IMR-90 (cell line): Measurements from ENCODE around the gene HOXB6. TPM values are rescaled to one million over a fixed set of nuclear protein-coding genes. Genes with fewer than 3 reads are reported as not detected.

Experiments
- ATAC-seq: fragments of 200-7000 bp; cut with Tn5 transposase; 2 replicates; pipeline ENCODE4 v1.9.1; 2020; ENCODE audit warnings: low read depth, mild to moderate bottlenecking, moderate library complexity
- BruUV-seq: library from RNA; stranded (reverse); fragments of 400-500 nt; replicated peaks from 2 replicates; lab custom pipeline; 2021; lab: Mats Ljungman, UMichigan
- CTCF ChIA-PET: fragments of 300-600 bp; formaldehyde crosslinking; extraction: SDS; loops from one replicate; lab custom pipeline; 2021; ENCODE audit warnings: antibody characterized with exemption; lab: Yijun Ruan, JAX
- POLR2A ChIA-PET: fragments of 300-600 bp; sonication (Branson Sonifier 250); formaldehyde crosslinking; loops from one replicate; lab custom pipeline; 2022; ENCODE audit warnings: antibody characterized with exemption; ENCODE audit not compliant: unreplicated experiment; lab: Charles Lee
- DNase-seq: peaks from one replicate; pipeline ENCODE4 v3.0.0; 2013
- H2AFZ ChIP-seq: replicated peaks from 2 replicates; pipeline ENCODE3; 2013; ENCODE audit warnings: low read length, mild to moderate bottlenecking; ENCODE audit not compliant: poor library complexity
- H2AK5ac ChIP-seq: 2 replicates; pipeline ENCODE4 v1.6.1; 2013; ENCODE audit warnings: low read depth, low read length, inconsistent platforms
- H2AK9ac ChIP-seq: replicated peaks from 2 replicates; pipeline ENCODE3; 2013; ENCODE audit warnings: mild to moderate bottlenecking, low read depth, low read length, moderate library complexity; ENCODE audit not compliant: poor library complexity
- H2BK120ac ChIP-seq: 2 replicates; pipeline ENCODE4 v1.6.1; 2013; ENCODE audit warnings: low read depth, low read length, inconsistent platforms
- H2BK15ac ChIP-seq: 3 replicates; pipeline ENCODE4 v1.6.1; 2013; ENCODE audit warnings: low read depth, low read length, inconsistent platforms
- H2BK20ac ChIP-seq: 2 replicates; pipeline ENCODE4 v1.6.1; 2013; ENCODE audit warnings: low read depth, mild to moderate bottlenecking, inconsistent platforms, low read length, moderate library complexity
- H2BK5ac ChIP-seq: 2 replicates; pipeline ENCODE4 v1.6.1; 2013; ENCODE audit warnings: mild to moderate bottlenecking, low read depth, low read length, inconsistent platforms; ENCODE audit not compliant: poor library complexity, severe bottlenecking
- H3K14ac ChIP-seq: replicated peaks from 2 replicates; pipeline ENCODE4 v1.6.1; 2013; ENCODE audit warnings: low read depth, low read length, inconsistent platforms
- H3K18ac ChIP-seq: 2 replicates; pipeline ENCODE4 v1.6.1; 2013; ENCODE audit warnings: low read depth, low read length, control low read depth
- H3K23ac ChIP-seq: 2 replicates; pipeline ENCODE4 v1.6.1; 2013; ENCODE audit warnings: low read depth, low read length, inconsistent platforms
- H3K27ac ChIP-seq: 2 replicates; pipeline ENCODE4 v1.5.1; 2013; ENCODE audit warnings: mild to moderate bottlenecking, control low read depth, low read length; ENCODE audit not compliant: insufficient read depth
- H3K27me3 ChIP-seq: 2 replicates; pipeline ENCODE4 v1.6.1; 2013; ENCODE audit warnings: low read length; ENCODE audit not compliant: control insufficient read depth, insufficient read depth
- H3K36me3 ChIP-seq: 2 replicates; pipeline ENCODE4 v1.6.1; 2013; ENCODE audit warnings: low read length, mixed read lengths; ENCODE audit not compliant: control insufficient read depth, insufficient read depth
- H3K4ac ChIP-seq: 2 replicates; pipeline ENCODE4 v1.6.1; 2013; ENCODE audit warnings: low read depth, low read length, inconsistent platforms
- H3K4me1 ChIP-seq: 2 replicates; pipeline ENCODE4 v1.6.1; 2013; ENCODE audit warnings: low read length, mixed read lengths; ENCODE audit not compliant: control insufficient read depth, insufficient read depth
- H3K4me2 ChIP-seq: 2 replicates; pipeline ENCODE4 v1.6.1; 2013; ENCODE audit warnings: low read depth, mild to moderate bottlenecking, control low read depth, low read length, moderate library complexity
- H3K4me3 ChIP-seq: 2 replicates; pipeline ENCODE4 v1.5.1; 2013; ENCODE audit warnings: low read depth, mild to moderate bottlenecking, control low read depth, low read length, moderate library complexity; ENCODE audit not compliant: insufficient read depth
- H3K56ac ChIP-seq: 2 replicates; pipeline ENCODE4 v1.6.1; 2013; ENCODE audit warnings: low read length, inconsistent platforms; ENCODE audit not compliant: insufficient read depth; ENCODE audit errors: extremely low read depth
- H3K79me1 ChIP-seq, 2 experiments: 2 replicates each; pipeline ENCODE4 v1.6.1; 2013; ENCODE audit warnings: low read length in 2 of 2, inconsistent platforms in 1 of 2, low read depth in 1 of 2
- H3K9ac ChIP-seq: 2 replicates; pipeline ENCODE4 v1.6.1; 2013; ENCODE audit warnings: low read depth, low read length, control low read depth
- H3K9me1 ChIP-seq: 2 replicates; pipeline ENCODE4 v1.6.1; 2013; ENCODE audit warnings: low read length, inconsistent platforms; ENCODE audit not compliant: insufficient read depth
- H3K9me3 ChIP-seq: 2 replicates; pipeline ENCODE4 v1.6.1; 2013; ENCODE audit warnings: low read length; ENCODE audit not compliant: control insufficient read depth, insufficient read depth
- H4K20me1 ChIP-seq: 2 replicates; pipeline ENCODE4 v1.6.1; 2013; ENCODE audit warnings: low read length, inconsistent platforms; ENCODE audit not compliant: insufficient read depth
- H4K5ac ChIP-seq: 2 replicates; pipeline ENCODE4 v1.6.1; 2013; ENCODE audit warnings: mild to moderate bottlenecking, low read depth, low read length, control low read depth
- H4K8ac ChIP-seq, 2 experiments: 2 replicates each; pipeline ENCODE4 v1.6.1; 2013; ENCODE audit warnings: low read depth in 2 of 2, low read length in 2 of 2, control low read depth in 1 of 2, inconsistent platforms in 1 of 2
- H4K91ac ChIP-seq: 2 replicates; pipeline ENCODE4 v1.6.1; 2013; ENCODE audit warnings: low read depth, low read length, inconsistent platforms; ENCODE audit not compliant: insufficient read depth
- BHLHE40 ChIP-seq: fragments of 150-350 bp; IDR thresholded peaks from 2 replicates; pipeline ENCODE4 v1.6.1; 2016; ENCODE audit warnings: mild to moderate bottlenecking, low read depth, low read length
- CEBPB ChIP-seq: IDR thresholded peaks from 2 replicates; pipeline ENCODE4 v1.6.1; 2012; ENCODE audit warnings: low read depth, low read length, improper control_type of control experiment
- CHD1 ChIP-seq: IDR thresholded peaks from 2 replicates; pipeline ENCODE4 v1.6.1; 2012; ENCODE audit warnings: low read depth, low read length, improper control_type of control experiment
- FOS ChIP-seq: fragments of 150-350 bp; IDR thresholded peaks from 2 replicates; pipeline ENCODE4 v1.6.1; 2016; ENCODE audit warnings: low read depth, low read length
- MAFK ChIP-seq: IDR thresholded peaks from 2 replicates; pipeline ENCODE4 v1.6.1; 2012; ENCODE audit warnings: low read depth, low read length, improper control_type of control experiment
- MAZ ChIP-seq: IDR thresholded peaks from 2 replicates; pipeline ENCODE4 v1.6.1; 2012; ENCODE audit warnings: low read depth, mild to moderate bottlenecking, low read length, improper control_type of control experiment, moderate library complexity, borderline replicate concordance
- MXI1 ChIP-seq: IDR thresholded peaks from 2 replicates; pipeline ENCODE4 v1.6.1; 2012; ENCODE audit warnings: low read depth, mild to moderate bottlenecking, low read length, moderate library complexity, borderline replicate concordance
- NFE2L2 ChIP-seq: fragments of 150-350 bp; IDR thresholded peaks from 2 replicates; pipeline ENCODE4 v1.6.1; 2016; ENCODE audit warnings: low read depth, mild to moderate bottlenecking, low read length
- POLR2A ChIP-seq: IDR thresholded peaks from 2 replicates; pipeline ENCODE4 v1.6.1; 2012; ENCODE audit warnings: mild to moderate bottlenecking, low read depth, low read length
- RAD21 ChIP-seq: IDR thresholded peaks from 2 replicates; pipeline ENCODE4 v1.6.1; 2012; ENCODE audit warnings: low read length, improper control_type of control experiment
- RCOR1 ChIP-seq: IDR thresholded peaks from 2 replicates; pipeline ENCODE4 v1.6.1; 2012; ENCODE audit warnings: mild to moderate bottlenecking, low read length, improper control_type of control experiment; ENCODE audit not compliant: insufficient replicate concordance
- RFX5 ChIP-seq: IDR thresholded peaks from 2 replicates; pipeline ENCODE4 v1.8.0; 2012; ENCODE audit warnings: low read depth, mild to moderate bottlenecking, low read length, moderate library complexity
- SMC3 ChIP-seq: fragments of 150-350 bp; IDR thresholded peaks from 2 replicates; pipeline ENCODE4 v1.6.1; 2016; ENCODE audit warnings: low read depth, mild to moderate bottlenecking, antibody characterized with exemption, low read length, moderate library complexity
- WGBS, 2 experiments: methylation state at CpG; one replicate each; pipeline versions ENCODE4 v1.1.5 to v1.1.7; 2013; ENCODE audit warnings: missing lambda C conversion rate in 2 of 2; ENCODE audit not compliant: insufficient read length in 1 of 2; ENCODE audit errors: extremely low coverage in 2 of 2; 5-methylcytosine and 5-hydroxymethylcytosine counted together
- dilution Hi-C: fragments of 300-500 bp; cut with HindIII; formaldehyde crosslinking; loops from one replicate; pipeline ENCODE4 v1.14.3; 2018; ENCODE audit warnings: low sequenced_read_pairs; ENCODE audit not compliant: unreplicated experiment
- in situ Hi-C: fragments of 300-500 bp; cut with MboI; formaldehyde crosslinking; loops from 3 replicates; pipeline ENCODE4 v1.14.3; 2019; ENCODE audit warnings: low sequenced_read_pairs, inconsistent platforms, mixed read lengths
- intact Hi-C: fragments of 100-400 bp; cut with micrococcal nuclease; formaldehyde crosslinking; loops from 2 replicates; pipeline ENCODE4 v1.10.0; 2022
- polyA plus RNA-seq, 3 experiments: library from polyadenylated mRNA; depleted of rRNA; stranded (reverse); fragments of >200 nt; gene quantifications; 2 replicates each; pipeline ENCODE4 v1.2.3, GENCODE V29; 2012; ENCODE audit warnings: low replicate concordance in 1 of 3
- total RNA-seq: library from RNA; depleted of rRNA; stranded (reverse); fragments of >200 nt; gene quantifications from 2 replicates; pipeline ENCODE4 v1.2.3, GENCODE V29; 2012
- TF ChIP-seq, protein P1 (sequence below): conservative IDR thresholded peaks from 2 replicates; pipeline ENCODE4 v1.5.1; 2012; ENCODE audit warnings: mild to moderate bottlenecking, low read depth, low read length, improper control_type of control experiment
- TF ChIP-seq, protein P2 (sequence below): fragments of 150-350 bp; IDR thresholded peaks from 2 replicates; pipeline ENCODE4 v1.6.1; 2017; ENCODE audit warnings: mild to moderate bottlenecking, antibody characterized with exemption, low read length, low read depth

The HOXB6 gene
- total and polyA plus RNA-seq, 2 of the 4 experiments (the other 2 are of a cell fraction) = 11.1 to 42.2 TPM

DNA sequence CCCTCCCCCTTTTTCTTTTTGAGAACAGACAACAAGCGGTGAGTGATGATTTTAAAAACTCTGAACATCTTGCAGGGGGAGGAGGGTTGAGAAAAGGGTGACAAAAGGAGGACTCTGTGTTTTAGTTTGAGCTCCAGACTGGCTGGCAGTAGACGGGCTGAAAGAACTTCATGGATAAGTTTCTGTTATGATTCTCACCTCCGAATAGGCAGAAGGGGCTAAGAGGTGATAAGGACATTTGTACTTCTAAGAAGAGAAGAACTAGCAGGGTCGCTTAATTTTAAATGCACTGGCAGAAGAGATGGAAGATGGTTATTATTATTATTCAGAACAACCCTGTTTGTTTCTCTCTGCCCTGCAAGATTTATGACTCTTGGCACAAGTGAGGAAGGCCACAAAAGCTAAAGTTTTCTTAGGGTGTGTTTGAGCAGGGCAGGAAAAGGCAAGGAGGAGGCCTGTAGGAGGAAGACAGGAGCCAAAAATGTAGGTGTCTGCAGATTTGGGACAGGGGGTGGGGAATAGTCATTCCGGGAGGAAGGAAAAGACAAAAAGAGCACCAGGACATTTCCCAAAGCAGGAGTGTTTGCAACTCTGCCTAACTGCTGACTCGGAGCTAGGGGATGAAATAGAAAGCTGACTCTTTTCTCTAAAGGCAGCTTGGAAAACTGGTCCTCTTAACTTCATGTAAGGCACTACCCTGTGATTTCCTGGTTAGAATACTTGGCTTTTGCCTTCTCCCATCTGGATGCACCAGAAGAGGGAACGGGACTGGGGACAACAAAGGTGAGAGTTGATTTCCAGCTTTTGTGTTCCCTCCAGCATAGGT, 48.0 kb downstream of the HOXB6 start:
- H3K56ac ChIP-seq = peak overlapping the region; percentile 89
- H2AFZ ChIP-seq = no peak overlapping the region
- peak overlapping the region; percentile 95 for H3K9ac ChIP-seq
- H2BK120ac ChIP-seq = peak overlapping the region; percentile 94
- WGBS, 2 experiments = 7% methylated on average over 2 of the region's 7 CpGs; no CpG with 5 or more reads in 1 of the 2 experiments
- H3K4me2 ChIP-seq = peak overlapping the region; percentile 92
- H3K9me3 ChIP-seq = no peaks in the 10 kb centered on the region
- H3K27ac ChIP-seq = peak overlapping the region; percentile 93
- peak overlapping the region; percentile 98 for H3K4ac ChIP-seq
- DNase-seq = peak; percentile 57
- peak overlapping the region; percentile 99 for H3K23ac ChIP-seq
- peak overlapping the region; percentile 95 for H3K18ac ChIP-seq
- H4K8ac ChIP-seq = peak overlapping the region; percentile 62 to 86
- dilution Hi-C loops = no loop called here
- peak overlapping the region; percentile 98 for H3K14ac ChIP-seq
- no peaks in the 10 kb centered on the region for H3K27me3 ChIP-seq
- H2BK20ac ChIP-seq = peak overlapping the region; percentile 90
- peak overlapping the region; percentile 21 for H3K4me3 ChIP-seq
- H2AK9ac ChIP-seq = peak overlapping the region; percentile 74
- in situ Hi-C loops = no loop called here
- peaks cover 4% of the 10 kb centered on the region for H3K9me1 ChIP-seq
- ChIA-PET CTCF (interaction anchor here (0.6 to 0.9 kb wide), 4 partner anchors 33 to 576 kb away, joined by 3 to 4 read pairs (median 4); no protein-coding TSS in a partner anchor), POLR2A (interaction anchor here (0.6 to 1.7 kb wide), 8 partner anchors 10 to 37 kb away, joined by 3 to 25 read pairs (median 4); no protein-coding TSS in a partner anchor)
- no TSS peak for BruUV-seq
- H4K91ac ChIP-seq = peak overlapping the region; percentile 95
- ATAC-seq = no peak
- intact Hi-C loops = no loop called here
- H3K4me1 ChIP-seq = peaks cover 61% of the 10 kb centered on the region
- H4K5ac ChIP-seq = peak overlapping the region; percentile 89
- peaks cover 0 to 8% of the 10 kb centered on the region in 2 experiments; a peak in 2 of 4 replicates for H3K79me1 ChIP-seq
- H3K36me3 ChIP-seq = peaks cover 30% of the 10 kb centered on the region; the same call in 1 of the 2 replicates
- H2BK5ac ChIP-seq = peak overlapping the region; percentile 95
- peaks cover 13% of the 10 kb centered on the region for H4K20me1 ChIP-seq
- H2BK15ac ChIP-seq = peak overlapping the region; percentile 81; the same call in 1 of the 3 replicates
- peak overlapping the region; percentile 83 for H2AK5ac ChIP-seq
- TF ChIP-seq FOS = no peak
- TF ChIP-seq CHD1 = no peak
- TF ChIP-seq BHLHE40 = no peak
- no peak for TF ChIP-seq POLR2A
- no peak for TF ChIP-seq MAFK
- TF ChIP-seq RFX5 = no peak
- TF ChIP-seq, protein P1, sequence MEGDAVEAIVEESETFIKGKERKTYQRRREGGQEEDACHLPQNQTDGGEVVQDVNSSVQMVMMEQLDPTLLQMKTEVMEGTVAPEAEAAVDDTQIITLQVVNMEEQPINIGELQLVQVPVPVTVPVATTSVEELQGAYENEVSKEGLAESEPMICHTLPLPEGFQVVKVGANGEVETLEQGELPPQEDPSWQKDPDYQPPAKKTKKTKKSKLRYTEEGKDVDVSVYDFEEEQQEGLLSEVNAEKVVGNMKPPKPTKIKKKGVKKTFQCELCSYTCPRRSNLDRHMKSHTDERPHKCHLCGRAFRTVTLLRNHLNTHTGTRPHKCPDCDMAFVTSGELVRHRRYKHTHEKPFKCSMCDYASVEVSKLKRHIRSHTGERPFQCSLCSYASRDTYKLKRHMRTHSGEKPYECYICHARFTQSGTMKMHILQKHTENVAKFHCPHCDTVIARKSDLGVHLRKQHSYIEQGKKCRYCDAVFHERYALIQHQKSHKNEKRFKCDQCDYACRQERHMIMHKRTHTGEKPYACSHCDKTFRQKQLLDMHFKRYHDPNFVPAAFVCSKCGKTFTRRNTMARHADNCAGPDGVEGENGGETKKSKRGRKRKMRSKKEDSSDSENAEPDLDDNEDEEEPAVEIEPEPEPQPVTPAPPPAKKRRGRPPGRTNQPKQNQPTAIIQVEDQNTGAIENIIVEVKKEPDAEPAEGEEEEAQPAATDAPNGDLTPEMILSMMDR = no peak
- TF ChIP-seq NFE2L2 = no peak
- TF ChIP-seq RCOR1 = no peak
- no peak for TF ChIP-seq MAZ
- no peak for TF ChIP-seq RAD21
- TF ChIP-seq, protein P2, sequence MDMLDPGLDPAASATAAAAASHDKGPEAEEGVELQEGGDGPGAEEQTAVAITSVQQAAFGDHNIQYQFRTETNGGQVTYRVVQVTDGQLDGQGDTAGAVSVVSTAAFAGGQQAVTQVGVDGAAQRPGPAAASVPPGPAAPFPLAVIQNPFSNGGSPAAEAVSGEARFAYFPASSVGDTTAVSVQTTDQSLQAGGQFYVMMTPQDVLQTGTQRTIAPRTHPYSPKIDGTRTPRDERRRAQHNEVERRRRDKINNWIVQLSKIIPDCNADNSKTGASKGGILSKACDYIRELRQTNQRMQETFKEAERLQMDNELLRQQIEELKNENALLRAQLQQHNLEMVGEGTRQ = no peak
- no peak for TF ChIP-seq SMC3
- TF ChIP-seq MXI1 = no peak
- no peak for TF ChIP-seq CEBPB
